GM12892 (cell line): Measurements from ENCODE around the gene ZNF385C.
"Not testable (repeated sequence)": the region's sequence is repeated elsewhere in the genome, so short reads cannot be mapped to it uniquely, and the experiment has no call there.

Experiments used
- POLR2A ChIP-seq: IDR thresholded peaks from 2 replicates; pipeline ENCODE4 v1.6.1; 2011; ENCODE audit warnings: low read depth, low read length, control low read depth
- POLR2AphosphoS5 ChIP-seq: IDR thresholded peaks from 2 replicates; pipeline ENCODE4 v1.6.1; 2011; ENCODE audit warnings: low read depth, low read length, control low read depth
- TAF1 ChIP-seq: IDR thresholded peaks from 2 replicates; pipeline ENCODE4 v1.6.1; 2011; ENCODE audit warnings: low read depth, mild to moderate bottlenecking, control low read depth, low read length, borderline replicate concordance

GRCh38 chr17:42013740-42014139, 84.5 kb downstream of the ZNF385C start:
- not testable (repeated sequence) for TF ChIP-seq POLR2AphosphoS5, TAF1, POLR2A
